ENCODE results near the gene DUOXA2. TPM values are rescaled to one million over a fixed set of nuclear protein-coding genes. Genes with fewer than 3 reads are reported as not detected.

DUOXA2 gene
- total RNA-seq, 4 donors from 2014 or later: not detected

DNA sequence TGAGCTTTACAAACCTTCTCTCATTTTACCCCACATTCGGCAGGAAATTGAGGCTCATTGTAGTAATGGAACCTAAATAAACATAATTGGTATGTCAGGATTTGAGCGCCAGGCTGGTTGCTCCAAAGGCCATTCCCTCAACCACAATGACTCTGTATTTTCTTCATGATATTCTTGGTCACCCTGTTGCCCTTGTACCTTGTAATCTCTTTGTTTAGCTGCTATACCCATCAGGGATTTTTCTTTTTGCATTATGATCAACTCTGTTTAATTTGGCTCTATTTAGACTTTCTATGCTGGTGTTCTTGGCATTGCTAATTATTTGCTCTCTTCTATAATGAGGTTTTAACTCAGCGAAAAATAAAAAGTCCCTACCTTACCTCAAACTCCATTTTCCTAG, 30.0 kb upstream of the DUOXA2 start:
- no peak for ATAC-seq (ENCODE audit: low FRiP score)
- DNase-seq (ENCODE audit: low spot score): no peak
- no peak for TF ChIP-seq CTCF (IDR thresholded peaks at IDR 0.05)

GRCh38 chr15:45087513-45087912, 26.6 kb upstream of the DUOXA2 start:
- ATAC-seq (ENCODE audit: low FRiP score) (no peak), DNase-seq (ENCODE audit: low spot score) (no peak)
- no peak for TF ChIP-seq CTCF (IDR thresholded peaks at IDR 0.05)

GRCh38 chr15:45088801-45089711, 25.1 kb upstream of the DUOXA2 start:
- no peak for TF ChIP-seq CTCF (IDR thresholded peaks at IDR 0.05)
- DNase-seq (ENCODE audit: low spot score): no peak
- ATAC-seq (ENCODE audit: low FRiP score): no peak

DNA sequence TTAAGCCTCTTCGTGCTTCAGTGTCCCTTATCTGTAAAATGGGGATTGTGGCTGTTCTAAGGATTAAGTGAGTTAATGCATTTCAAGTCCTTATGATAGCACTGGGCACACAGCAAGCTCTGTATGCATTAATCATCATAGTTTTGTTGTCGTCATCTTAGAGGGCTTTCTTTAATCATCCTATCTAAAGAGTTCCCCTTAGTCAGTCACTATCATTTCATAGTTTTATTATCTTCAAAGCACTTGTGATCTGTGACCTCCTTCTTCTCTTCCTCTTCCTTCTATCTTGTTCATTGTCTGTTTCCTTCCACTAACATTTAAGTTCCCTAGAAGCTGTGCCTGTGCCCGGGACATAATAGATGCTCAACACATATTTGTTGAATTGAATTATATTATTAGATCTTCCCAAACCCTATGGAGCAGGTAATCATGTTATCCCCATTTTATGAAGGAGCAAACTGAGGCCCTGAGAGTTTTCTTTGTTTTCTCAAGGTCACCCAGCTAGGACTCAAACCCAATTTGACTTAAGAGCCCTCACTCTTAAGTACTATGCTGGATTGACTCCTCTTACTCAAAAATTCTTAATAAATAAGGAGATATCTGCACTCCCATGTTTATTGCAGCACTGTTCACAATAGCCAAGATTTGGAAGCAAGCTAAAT, 24.3 kb upstream of the DUOXA2 start:
- TF ChIP-seq CTCF (IDR thresholded peaks at IDR 0.05): no peak
- ATAC-seq (ENCODE audit: low FRiP score): no peak

DNA sequence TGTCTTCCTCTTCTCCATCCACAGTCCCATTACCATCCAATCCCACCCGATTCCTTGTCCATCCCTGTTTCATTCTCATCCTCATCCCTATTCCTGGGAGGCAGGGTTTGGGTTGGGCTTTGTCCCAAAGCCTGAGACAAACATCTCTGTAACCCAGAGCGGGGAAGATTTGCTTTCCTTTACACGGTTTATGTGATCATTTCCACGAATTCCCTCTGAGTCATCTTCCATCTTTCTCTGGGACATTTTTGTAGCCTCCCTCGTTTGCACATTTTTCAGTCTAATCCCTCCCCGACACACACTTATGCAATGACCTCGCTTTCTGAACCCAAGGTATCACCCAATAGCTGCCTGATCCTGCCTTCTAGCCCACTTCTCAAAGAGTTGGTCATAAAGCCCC, 23.0 kb upstream of the DUOXA2 start:
- no peak for TF ChIP-seq CTCF (IDR thresholded peaks at IDR 0.05)
- no peak for DNase-seq (ENCODE audit: low spot score)
- ATAC-seq (ENCODE audit: low FRiP score): no peak

More for the DNA sequence above, 24.3 kb upstream of the DUOXA2 start:
- no peak for DNase-seq (ENCODE audit: low spot score)

DNA sequence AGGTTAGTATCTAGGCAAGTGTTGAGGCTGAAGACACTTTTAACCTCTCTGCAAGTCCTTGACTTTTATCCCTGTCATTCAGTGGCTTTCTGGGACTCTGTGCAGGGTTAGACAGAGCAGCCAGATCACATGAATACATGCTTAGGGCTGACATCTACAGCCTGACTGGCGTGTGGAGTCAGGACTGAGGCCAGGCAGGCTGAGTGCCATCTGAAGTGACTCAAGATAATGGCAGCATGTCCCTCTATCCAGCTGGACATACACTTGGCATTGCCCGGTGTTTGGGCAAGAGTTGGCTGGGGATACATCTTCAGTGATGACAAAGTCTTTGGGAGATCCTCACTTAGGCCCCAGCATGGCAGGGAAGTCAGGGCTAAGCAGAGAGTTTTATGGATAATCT, 22.6 kb upstream of the DUOXA2 start:
- TF ChIP-seq CTCF (IDR thresholded peaks at IDR 0.05): no peak
- DNase-seq (ENCODE audit: low spot score): no peak
- no peak for ATAC-seq (ENCODE audit: low FRiP score)
